ENCODE results near the gene PROSER3. TPM values are rescaled to one million over a fixed set of nuclear protein-coding genes. Genes with fewer than 3 reads are reported as not detected.

Gene PROSER3
- total RNA-seq, 1 donor from 2014 or later = 5.2 TPM

- intact Hi-C loops (cut with micrococcal nuclease) = no loop called here
- DNase-seq = no peak
- no peak for ATAC-seq
Measured at GRCh38 chr19:35806597-35806996, 48.6 kb downstream of the PROSER3 start.

GRCh38 chr19:35807633-35808032 is 49.7 kb downstream of the PROSER3 start:
- intact Hi-C loops (cut with micrococcal nuclease) = no loop called here
- ATAC-seq = no peak
- no peak for DNase-seq

GRCh38 chr19:35811317-35812219 is 53.6 kb downstream of the PROSER3 start:
- ATAC-seq (no peak), DNase-seq (no peak)
- intact Hi-C loops (cut with micrococcal nuclease) = no loop called here

- ATAC-seq (no peak), DNase-seq (no peak)
- intact Hi-C loops (cut with micrococcal nuclease) = no loop called here
Measured at GRCh38 chr19:35812220-35813042, 54.5 kb downstream of the PROSER3 start, which contains the start of gene PRODH2. Gene PRODH2, minus strand, starts transcription at chr19:35812845. Its CDS starts 40 bp downstream, at chr19:35812805.

DNA sequence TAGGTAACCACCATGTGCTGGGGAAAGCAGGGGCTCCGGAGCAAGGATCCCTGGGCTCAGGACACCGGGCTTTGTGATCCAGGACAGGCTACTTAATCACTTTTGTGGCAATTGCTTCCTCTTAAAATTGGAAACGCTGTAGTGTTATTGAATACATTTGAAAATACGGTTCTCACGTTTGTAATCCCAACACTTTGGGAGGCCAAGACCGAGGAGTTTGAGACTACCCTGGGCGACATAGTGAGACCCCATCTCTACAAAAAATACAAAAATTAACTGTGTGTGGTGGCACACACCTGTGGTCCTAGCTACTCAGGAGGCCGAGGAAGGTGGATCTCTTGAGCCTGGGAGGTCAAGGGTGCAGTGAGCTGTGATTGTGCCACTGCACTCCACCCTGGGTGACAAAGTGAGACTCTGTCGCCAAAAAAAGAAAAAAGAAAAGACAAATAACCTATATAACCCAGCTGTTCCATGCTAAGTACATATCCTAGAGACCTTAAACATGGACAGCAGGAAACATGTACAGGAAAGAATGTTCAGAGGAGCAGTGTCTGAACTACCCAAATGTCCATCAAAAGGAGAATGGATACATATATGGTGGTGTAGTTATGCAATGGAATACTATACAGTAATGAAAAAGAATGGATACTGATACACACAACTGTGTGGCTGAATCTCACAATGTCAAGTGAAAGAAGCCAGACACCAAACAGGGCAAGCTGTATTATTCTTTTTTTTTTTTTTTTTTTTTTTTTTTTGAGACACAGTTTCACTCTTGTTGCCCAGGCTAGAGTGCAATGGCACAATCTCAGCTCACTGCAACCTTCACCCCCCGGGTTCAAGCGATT is 55.3 kb downstream of the PROSER3 start:
- DNase-seq = no peak
- intact Hi-C loops (cut with micrococcal nuclease) = no loop called here
- ATAC-seq = no peak

DNA sequence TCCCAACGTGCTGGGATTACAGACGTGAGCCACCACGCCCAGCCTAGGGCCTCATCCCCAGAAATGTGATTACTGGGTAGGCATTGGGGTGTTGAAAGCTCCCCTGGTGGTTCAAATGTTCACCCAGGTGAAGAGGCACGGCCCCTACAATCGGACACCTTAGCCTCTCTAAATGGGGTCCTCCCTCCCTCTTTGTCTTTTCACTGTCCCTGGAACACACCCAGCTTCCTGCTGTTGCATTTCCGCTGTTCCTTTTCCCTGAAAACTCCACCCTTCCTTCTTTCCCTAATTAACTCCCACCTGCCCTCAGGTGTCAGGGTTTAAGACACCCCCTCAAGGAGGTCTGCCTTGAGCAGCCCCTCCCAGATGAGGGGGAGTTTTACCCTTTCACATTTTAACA is 58.3 kb downstream of the PROSER3 start:
- intact Hi-C loops (cut with micrococcal nuclease) = no loop called here
- no peak for DNase-seq
- no peak for ATAC-seq

DNA sequence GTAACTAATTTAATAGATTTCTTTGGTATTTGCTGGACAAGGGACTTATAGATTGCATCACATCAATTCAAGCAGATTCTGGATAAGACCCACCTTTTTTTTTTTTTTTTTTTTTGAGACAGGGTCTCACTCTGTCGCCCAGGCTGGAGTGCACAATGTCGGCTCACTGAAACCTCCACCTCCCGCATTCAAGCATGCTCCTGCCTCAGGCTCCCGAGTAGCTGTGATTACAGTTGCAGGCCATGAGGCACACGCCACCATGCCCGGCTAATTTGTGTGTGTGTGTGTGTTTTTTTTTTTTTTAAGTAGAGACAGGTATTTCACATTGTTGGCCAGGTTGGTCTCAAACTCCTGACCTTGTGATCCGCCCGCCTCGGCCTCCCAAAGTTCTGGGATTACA is 58.9 kb downstream of the PROSER3 start:
- ATAC-seq (no peak), DNase-seq (no peak)
- intact Hi-C loops (cut with micrococcal nuclease) = no loop called here

GRCh38 chr19:35818445-35818844 is 60.5 kb downstream of the PROSER3 start:
- ATAC-seq = no peak
- DNase-seq = no peak
- intact Hi-C loops (cut with micrococcal nuclease) = no loop called here

Other genes with a start within 250 kb of the PROSER3 start
- 16.1 TPM for gene DMKN, start 244.5 kb upstream of the PROSER3 start, total RNA-seq
- not detected for gene SBSN, start 229.9 kb upstream of the PROSER3 start, total RNA-seq
- not detected for gene GAPDHS, start 224.7 kb upstream of the PROSER3 start, total RNA-seq
- gene TMEM147, start 212.6 kb upstream of the PROSER3 start, total RNA-seq = 84.4 TPM
- not detected for gene ATP4A, start 194.5 kb upstream of the PROSER3 start, total RNA-seq
- not detected for gene PMIS2, start 172.0 kb upstream of the PROSER3 start, total RNA-seq
- gene HAUS5, start 145.4 kb upstream of the PROSER3 start, total RNA-seq = 3.9 TPM
- 51.0 TPM for gene RBM42, start 129.1 kb upstream of the PROSER3 start, total RNA-seq
- gene ETV2, start 116.4 kb upstream of the PROSER3 start, total RNA-seq = 0.27 TPM
- 1,553 TPM for gene COX6B1, start 109.9 kb upstream of the PROSER3 start, total RNA-seq
- gene UPK1A, start 91.7 kb upstream of the PROSER3 start, total RNA-seq = not detected
- gene ZBTB32, start 53.6 kb upstream of the PROSER3 start, total RNA-seq = not detected
- 15.8 TPM for gene KMT2B, start 40.2 kb upstream of the PROSER3 start, total RNA-seq
- 3.2 TPM for gene IGFLR1, start 15.7 kb upstream of the PROSER3 start, total RNA-seq
- gene U2AF1L4, start 12.8 kb upstream of the PROSER3 start, total RNA-seq = 18.4 TPM
- 41.3 TPM for gene PSENEN, start 12.5 kb upstream of the PROSER3 start, total RNA-seq
- 8.3 TPM for gene LIN37, start 9.6 kb upstream of the PROSER3 start, total RNA-seq
- 676 TPM for gene HSPB6, start 1.1 kb upstream of the PROSER3 start, total RNA-seq
- gene ARHGAP33, start 17.4 kb downstream of the PROSER3 start, total RNA-seq = 4.2 TPM
- not detected for gene PRODH2, start 54.7 kb downstream of the PROSER3 start, total RNA-seq
- gene NPHS1, start 94.3 kb downstream of the PROSER3 start, total RNA-seq = not detected
- 0.12 TPM for gene KIRREL2, start 98.7 kb downstream of the PROSER3 start, total RNA-seq
- 25.7 TPM for gene APLP1, start 110.4 kb downstream of the PROSER3 start, total RNA-seq
- 3.8 TPM for gene NFKBID, start 142.4 kb downstream of the PROSER3 start, total RNA-seq
- 7.1 TPM for gene HCST, start 144.4 kb downstream of the PROSER3 start, total RNA-seq
- 28.5 TPM for gene TYROBP, start 150.1 kb downstream of the PROSER3 start, total RNA-seq
- gene LRFN3, start 178.2 kb downstream of the PROSER3 start, total RNA-seq = 7.5 TPM
- 9.4 TPM for gene SDHAF1, start 237.0 kb downstream of the PROSER3 start, total RNA-seq

Measured in left ventricle myocardium superior (tissue), 1 donor.